8988T (cell line): ENCODE results near the gene ANKRD17.
"Not testable (repeated sequence)": the region's sequence is repeated elsewhere in the genome, so short reads cannot be mapped to it uniquely, and the experiment has no call there.

Experiments used
- DNase-seq: peaks from one replicate; pipeline ENCODE4 v3.0.0; 2011

Gene ANKRD17, protein sequence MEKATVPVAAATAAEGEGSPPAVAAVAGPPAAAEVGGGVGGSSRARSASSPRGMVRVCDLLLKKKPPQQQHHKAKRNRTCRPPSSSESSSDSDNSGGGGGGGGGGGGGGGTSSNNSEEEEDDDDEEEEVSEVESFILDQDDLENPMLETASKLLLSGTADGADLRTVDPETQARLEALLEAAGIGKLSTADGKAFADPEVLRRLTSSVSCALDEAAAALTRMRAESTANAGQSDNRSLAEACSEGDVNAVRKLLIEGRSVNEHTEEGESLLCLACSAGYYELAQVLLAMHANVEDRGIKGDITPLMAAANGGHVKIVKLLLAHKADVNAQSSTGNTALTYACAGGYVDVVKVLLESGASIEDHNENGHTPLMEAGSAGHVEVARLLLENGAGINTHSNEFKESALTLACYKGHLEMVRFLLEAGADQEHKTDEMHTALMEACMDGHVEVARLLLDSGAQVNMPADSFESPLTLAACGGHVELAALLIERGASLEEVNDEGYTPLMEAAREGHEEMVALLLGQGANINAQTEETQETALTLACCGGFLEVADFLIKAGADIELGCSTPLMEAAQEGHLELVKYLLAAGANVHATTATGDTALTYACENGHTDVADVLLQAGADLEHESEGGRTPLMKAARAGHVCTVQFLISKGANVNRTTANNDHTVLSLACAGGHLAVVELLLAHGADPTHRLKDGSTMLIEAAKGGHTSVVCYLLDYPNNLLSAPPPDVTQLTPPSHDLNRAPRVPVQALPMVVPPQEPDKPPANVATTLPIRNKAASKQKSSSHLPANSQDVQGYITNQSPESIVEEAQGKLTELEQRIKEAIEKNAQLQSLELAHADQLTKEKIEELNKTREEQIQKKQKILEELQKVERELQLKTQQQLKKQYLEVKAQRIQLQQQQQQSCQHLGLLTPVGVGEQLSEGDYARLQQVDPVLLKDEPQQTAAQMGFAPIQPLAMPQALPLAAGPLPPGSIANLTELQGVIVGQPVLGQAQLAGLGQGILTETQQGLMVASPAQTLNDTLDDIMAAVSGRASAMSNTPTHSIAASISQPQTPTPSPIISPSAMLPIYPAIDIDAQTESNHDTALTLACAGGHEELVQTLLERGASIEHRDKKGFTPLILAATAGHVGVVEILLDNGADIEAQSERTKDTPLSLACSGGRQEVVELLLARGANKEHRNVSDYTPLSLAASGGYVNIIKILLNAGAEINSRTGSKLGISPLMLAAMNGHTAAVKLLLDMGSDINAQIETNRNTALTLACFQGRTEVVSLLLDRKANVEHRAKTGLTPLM (N-terminal part only)

DNA sequence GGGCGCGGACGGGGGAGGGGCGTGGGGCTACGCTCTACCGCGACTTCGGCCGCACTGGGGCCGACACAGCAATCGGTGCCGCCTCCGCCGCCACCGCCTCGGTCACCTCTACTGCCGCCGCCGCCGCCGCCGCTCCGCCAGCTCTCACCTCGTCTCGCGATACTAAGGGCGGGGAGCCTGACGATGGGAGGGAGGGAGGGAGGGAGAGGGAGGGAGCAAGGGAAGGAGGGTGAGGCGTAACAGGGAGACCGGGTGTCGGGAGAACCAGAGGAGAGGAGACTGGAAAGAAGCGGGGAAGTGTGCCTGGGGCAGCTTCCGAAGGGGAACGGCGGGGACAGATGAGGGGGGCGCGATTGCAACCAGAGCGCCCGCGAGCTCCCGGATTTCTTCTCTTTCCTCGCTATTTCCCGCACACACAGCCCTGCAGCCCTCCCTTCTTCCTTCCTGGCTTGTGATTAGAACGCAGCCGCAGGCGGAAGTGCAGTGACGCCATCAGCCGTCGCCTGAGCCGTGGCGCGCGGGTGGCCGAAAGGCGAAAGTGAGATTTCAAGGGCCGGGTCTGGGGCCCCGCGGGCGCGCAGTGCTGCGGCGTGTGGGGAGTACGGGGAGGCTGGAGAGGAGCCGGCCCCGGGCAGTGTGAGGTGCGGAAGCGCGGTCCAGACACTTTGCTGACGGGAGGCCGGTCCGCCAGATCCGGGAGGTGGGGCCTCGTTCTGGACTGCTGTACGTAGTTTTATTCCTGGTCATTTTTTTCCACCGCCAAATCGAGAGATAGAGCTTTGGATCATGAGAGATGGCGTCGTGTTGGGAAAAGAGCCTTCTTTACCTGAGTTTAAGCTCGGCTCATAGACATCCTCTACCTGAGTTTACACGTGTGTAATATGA is at the start of gene ANKRD17:
TSS of gene ANKRD17 (minus strand) at position 113 of the 885 bp plus-strand sequence. CDS start 130 bp downstream, outside the sequence.
- peak; percentile 42 for DNase-seq

DNA sequence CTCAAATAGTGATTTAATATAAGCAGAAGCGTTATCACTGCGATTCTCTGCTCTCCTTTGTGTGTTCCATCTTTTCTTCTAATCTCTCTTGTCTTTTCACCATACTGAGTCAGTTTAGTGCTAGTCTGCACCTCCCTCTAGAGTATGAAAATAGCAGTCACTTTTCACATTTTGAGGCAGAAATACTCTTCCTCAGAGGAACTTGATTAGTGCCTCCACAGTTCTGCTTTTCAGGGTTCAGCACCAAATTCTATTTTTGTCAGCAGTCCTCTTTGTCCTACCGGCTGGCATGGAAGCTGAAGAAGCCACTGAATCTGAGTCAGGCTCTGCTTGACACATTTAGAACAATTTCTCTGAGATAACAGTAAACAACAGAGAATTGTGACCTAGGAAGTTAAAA is 49.7 kb upstream of the ANKRD17 start:
- DNase-seq = no peak

DNA sequence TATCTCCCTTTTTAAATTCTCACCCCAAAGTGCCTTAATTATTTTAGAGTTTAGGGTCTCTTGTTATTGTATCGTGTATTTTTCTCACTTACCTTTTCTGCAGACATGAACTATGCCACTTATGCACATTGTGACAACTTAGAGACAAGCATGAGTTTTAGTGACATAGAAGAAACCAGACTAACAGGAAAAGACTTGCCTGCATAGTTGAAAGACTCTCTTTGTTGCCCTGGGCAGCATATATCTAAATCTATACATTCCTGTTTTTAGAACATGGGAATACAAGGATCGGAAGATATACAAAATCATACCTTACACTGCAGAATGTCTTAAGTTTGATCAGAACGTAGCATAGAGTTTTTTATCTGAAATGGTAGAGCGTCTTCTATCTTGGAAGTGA is 45.1 kb upstream of the ANKRD17 start:
- no peak for DNase-seq

DNA sequence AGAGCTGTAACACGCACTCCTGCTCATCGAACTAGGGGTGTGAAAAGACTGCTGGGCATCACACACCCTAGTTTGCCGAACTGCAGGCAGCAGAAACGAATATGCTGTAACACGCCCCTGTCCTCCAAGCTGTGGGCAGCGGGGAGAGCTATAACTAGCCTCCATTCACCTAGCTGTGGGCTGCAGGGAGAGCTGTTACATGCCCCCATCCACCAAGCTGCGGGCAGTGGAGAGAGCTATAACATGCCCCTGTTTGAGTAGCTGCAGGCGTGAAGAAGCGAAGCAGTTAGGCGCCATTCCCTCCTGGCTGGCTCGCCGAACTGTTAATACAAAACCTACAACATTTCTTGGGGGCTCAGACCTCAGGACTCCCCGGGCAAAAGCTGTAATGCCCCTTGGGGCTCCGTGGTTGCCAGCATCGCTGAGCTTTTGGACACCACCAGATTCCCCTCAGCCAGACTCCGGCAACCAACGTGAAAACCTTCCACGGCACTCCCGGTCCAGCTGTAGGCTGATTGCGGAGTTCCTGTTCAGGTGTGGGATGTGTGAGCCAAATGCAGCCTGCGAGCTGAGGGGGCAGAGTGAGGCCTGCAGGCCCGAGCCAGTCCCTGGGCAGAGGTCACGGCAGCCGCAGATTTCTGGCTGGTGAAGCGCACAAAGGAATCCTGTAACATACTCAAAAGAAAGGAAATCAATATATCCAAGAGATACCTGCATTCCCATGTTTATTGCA is 41.1 kb upstream of the ANKRD17 start:
- no peak for DNase-seq

DNA sequence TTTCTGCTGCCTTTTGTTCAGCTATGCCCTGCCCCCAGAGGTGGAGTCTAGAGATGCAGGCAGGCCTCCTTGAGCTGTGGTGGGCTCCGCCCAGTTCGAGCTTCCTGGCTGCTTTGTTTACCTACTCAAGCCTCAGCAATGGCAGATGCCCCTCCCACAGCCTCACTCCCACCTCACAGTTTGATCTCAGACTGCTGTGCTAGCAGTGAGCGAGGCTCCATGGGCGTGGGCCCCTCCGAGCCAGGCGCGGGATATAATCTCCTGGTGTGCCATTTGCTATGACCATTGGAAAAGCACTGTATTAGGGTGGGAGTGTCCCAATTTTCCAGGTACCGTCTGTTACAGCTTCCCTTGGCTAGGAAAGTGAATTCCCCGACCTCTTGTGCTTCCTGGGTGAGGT is 34.1 kb upstream of the ANKRD17 start:
- DNase-seq = not testable (repeated sequence)

DNA sequence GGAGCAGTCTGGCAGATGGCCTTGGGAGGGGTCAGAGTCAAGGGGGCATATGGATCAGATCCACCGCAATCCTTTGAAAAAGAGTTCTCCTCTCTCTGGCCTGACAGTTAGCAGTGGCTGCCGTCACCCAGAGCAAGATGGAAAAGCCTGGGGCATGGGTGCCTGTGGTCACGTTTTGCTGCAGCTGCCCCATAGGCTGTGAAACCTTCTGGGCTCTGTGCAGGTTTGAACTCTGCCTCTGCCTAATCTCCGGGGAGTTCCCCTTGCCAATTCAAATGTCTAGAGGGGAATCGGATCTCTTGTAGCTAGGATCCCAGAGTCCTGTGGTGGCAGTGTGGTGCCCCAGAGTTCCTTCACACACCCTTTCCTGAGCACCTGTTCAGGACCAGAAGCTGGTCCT is 23.4 kb upstream of the ANKRD17 start:
- DNase-seq = no peak

DNA sequence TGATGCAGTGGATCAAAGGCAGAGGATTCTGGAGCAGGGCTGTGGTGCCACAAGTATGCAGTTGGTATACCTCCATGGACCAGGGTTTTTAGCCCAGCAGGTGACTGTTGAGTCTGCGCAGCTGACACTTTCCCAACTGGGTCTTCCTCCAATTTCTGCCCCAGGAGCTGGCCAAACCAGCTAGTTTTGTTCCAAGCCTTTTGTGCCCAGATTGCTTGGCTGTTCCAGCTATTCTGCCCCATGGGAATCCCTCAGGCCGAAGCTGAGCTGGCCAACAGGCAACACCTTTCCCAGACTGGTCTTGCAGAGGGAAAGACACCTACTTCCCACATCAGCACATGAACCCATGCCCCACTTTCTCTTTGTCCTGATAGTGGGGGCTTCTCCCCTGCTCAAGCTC is 22.8 kb upstream of the ANKRD17 start:
- no peak for DNase-seq

DNA sequence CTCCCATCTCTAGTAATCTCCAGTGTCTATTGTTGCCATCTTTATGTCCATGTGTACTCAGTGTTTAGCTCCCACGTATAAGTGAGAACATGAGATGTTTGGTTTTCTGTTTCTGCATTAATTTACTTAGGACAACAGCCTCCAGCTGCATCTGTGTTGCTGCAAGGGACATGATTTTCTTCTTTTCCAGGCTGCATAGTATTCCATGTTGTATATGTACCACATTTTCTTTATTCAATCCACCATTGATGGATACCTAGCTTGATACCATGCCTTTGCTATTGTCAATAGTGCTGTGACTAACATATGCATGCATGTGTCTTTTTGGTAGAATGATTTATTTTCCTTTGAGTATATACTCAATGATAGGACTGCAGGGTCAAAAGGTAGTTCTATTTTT is 18.6 kb upstream of the ANKRD17 start:
- DNase-seq = no peak

DNA sequence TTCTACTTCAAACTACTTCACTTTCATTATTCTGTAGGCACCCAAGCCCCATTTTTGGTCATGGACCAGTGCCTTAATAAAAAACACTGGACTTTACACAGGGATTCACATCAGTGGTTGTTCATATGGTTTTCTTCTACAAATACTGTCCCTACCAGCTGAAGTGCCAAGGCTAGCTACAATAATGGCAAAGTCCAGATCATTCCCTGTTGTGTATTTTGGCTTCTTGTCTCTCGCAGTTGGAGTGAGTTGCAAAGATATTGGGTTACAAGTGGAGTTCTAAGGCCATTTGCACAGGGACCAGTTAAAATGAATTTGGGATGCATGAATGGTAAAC is 16.7 kb upstream of the ANKRD17 start:
- no peak for DNase-seq

DNA sequence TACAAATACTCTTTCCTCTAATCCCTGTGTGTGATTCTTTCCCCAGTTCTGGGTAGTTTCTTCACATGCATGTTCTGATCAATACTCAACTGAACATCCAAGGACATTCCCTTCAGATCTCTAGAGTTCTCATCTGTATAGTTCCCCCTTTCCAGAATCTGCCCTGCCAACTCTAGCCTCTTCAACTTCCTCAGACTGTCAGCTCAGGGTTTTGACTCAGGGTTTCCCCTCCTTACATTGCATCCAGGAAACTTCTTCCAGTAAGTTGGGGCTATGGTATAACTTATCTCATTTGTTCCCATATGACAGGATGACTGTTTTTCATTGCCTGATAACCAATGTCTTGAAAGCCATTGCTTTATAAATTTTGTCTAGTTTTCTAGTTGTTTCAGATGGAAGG is 14.2 kb upstream of the ANKRD17 start:
- DNase-seq = no peak

DNA sequence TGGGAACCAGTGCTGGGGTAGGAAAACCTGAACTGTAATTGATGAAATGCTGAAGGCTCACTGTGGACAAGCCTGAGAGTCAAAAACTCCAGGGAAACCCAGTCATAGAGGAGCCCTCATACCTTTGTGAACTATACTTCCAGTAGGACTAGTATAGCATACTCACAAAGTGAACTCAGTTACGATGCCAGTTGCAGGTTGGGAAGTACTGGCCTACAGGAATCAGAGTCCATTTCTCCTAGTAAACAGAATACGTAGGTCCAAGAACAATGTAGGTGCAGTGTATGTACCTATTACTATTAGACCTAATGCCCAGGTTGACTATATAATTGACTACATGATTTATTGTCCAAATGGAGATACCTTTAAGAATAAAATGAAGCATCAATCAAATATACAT is 8.5 kb upstream of the ANKRD17 start:
- no peak for DNase-seq

DNA sequence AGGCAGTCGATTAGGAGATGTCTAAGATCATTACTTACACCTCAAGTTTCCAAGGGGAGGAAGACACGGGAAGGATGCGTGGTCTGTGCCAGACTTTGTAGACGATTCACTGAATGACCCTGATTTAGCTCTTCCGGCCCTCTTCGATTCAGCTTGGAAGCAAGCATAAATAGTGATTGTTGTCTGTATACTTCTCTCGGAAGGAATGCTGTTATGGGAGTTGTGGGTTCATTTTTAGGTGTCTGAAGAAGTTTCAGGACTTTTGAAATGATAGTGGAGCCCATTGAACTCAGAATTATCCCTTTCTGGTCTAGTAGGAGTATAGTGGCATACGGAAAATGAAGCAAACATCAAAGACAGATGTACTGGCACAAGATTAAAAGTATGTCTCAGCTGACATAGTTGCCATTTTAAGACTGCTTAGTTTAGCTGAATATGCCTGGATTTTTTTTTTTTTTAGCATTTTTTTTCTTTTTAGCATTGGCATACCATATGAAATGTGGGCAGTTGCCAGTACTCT is 1.0 kb upstream of the ANKRD17 start:
- no peak for DNase-seq

DNA sequence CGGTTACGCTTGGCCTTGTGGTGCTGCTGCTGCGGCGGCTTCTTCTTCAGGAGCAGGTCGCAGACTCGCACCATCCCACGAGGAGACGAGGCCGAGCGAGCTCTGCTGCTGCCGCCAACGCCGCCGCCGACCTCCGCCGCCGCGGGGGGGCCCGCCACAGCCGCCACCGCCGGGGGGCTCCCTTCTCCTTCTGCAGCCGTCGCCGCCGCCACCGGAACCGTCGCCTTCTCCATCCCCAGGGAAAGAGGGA is 237 bp downstream of the ANKRD17 start:
- peak; percentile 15 for DNase-seq

DNA sequence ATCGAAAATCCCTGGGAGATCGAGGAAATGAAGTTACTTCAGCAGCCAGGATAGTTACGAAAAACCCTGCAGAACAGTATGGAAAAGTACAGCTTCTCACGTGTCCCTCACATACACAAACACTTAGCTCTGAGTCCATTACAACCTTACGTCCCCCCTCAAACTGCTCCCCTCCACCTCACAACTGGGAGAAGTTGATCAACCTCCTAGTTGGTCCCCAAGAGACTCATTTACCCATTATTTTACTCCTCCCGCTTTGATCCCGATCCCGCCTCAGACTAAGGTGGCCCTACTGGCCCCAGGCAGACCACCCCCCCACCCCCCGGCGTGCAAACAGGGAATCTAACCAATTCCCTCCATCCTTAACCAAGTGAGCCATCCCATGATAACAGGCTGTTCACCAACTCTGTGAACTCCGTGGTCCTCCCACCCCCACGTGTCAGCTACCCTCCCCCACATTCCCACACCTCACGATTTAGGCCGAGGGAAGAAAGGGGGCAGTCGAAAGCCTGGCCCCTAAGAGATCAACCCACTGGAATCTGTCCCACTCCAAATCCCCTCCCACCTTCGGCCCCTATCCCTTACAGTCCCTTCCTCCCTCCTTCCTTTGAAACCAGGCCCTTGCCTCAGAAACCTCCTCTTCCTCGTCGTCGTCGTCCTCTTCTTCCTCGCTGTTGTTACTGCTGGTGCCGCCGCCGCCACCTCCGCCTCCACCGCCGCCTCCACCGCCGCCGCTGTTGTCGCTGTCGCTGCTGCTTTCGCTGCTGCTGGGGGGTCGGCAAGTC is 755 bp downstream of the ANKRD17 start:
- no peak for DNase-seq

DNA sequence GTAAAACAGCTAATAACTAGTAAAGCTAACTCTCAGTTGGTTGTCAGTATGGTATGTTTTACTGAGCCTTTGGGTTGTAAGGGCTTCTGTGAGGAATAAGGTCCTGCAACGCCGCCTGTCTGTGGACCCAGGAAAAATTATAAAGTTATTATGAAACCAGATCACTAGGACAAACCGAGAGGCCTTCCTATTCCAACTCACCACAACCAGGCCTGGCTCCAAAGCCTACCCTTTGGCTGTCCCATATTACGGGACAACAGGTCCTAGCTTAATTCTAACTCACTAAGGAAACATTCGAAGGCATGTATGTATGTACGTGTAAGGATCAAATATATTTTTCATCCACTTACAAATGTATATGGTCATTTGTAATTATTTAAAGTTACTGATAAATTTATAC is 1.4 kb downstream of the ANKRD17 start:
- peak; percentile 13 for DNase-seq

DNA sequence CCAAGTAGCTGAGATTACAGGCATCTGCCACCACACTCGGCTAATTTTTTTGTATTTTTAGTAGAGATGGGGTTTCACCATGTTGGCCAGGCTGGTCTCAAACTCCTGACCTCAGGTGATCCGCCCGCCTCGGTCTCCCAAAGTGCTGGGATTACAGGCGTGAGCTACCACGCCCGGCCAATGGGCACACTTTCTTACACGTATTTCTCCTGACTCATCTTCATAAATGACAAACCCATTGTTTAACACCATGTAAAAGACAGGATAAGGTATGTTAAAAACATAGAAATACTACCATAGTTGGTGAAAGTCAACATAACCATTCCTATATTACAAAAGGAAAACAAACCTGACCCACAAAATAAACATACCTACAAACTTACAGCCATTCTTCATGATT is 2.8 kb downstream of the ANKRD17 start:
- not testable (repeated sequence) for DNase-seq

DNA sequence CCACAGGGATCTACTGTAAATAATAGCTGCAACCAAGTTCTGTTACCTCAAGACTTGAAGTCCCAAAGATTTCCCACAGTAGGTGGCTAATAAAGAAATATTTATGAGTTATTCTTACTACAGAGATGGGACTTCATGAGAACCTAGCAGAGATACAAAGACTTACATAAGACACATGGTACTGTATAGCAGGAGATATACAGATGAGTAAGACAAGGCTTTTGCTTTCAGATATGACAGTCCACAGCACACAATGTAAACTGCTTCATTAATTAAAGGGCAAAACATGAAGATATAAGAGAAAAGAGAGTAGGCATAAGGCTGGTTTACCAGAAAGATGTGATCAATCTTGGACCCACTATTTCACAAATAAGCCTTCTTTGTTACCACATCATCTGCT is 6.6 kb downstream of the ANKRD17 start:
- DNase-seq = no peak

DNA sequence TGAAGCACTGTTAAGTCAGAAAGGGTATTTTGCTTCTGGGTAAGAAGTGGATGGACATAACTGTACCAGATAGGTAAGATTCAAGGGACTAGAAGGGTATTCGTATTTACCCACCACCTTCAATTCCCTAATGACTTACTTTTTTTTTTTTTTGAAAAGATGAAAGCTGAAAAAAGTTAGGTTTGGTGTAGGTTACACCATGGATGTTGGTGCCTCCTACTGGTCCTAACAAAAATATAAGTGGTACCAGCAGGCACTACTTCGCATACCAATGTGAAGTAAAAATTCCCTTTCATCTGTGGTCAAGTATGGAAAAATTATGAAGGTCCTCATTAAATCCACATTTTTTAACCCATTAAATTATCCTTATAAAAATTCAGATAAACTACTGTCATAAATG is 7.2 kb downstream of the ANKRD17 start:
- DNase-seq = no peak

DNA sequence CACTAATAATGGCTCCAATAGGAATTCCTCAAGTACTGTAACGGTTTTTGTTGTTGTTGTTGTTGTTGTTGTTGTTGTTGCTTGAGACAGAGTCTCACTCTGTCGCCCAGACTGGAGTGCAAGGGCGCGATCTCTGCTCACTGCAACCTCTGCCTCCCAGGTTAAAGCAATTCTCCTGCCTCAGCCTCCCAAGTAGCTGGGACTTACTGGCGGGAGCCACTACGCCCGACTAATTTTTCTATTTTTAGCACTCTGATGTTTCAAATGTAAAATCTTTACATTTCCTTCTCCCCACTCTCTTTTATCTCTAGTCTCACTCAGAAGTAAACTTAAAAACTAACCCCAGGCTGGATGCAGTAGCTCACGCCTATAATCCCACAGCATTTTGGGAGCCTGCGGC is 8.0 kb downstream of the ANKRD17 start:
- DNase-seq = no peak

DNA sequence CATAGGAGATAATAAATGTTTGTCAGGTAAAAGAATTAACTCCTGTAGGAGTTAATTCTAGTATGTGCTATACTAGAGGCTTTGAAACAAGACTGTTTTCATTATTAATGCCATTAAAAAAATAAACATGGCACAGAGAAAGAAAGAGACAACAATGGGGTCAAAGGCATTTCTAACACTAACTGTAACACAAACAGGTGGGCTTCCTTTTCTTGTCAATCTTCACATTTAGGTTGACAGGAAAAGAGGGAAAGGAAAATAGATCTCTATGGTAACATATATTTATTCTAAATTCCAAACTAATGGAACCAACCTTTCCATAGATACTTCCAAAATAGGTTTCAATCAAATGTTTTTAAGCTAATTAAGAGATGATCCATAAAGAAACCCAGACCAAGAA is 9.8 kb downstream of the ANKRD17 start:
- DNase-seq = no peak

DNA sequence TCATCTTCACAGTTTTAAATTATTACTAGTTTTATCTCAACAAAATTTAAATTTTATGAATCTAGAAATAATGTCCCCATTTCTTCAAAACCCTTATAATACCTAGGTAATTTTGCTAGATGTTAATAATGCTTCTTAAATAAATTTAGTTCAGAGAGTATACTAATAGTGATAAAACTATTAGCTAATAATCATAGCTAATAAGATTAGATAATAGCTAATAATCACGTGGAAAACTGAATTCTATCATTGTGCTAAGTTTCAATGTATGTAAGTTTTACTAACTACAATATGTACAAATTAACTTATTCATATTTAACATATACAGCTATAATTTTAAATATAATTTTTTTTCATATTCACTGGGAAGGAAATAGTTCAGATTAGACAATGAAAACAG is 10.2 kb downstream of the ANKRD17 start:
- no peak for DNase-seq
